ENCODE results near the gene MEN1. TPM values are rescaled to one million over a fixed set of nuclear protein-coding genes. Genes with fewer than 3 reads are reported as not detected.

The MEN1 gene
- total RNA-seq, 1 experiment from 2014 or later = 61.6 TPM

GRCh38 chr11:64801561-64802369, 8.6 kb downstream of the MEN1 start:
- H3K9me2 ChIP-seq (ENCODE audit: insufficient read depth) = no peaks in the 10 kb centered on the region
- no peaks in the 10 kb centered on the region; the same call in 1 of the 2 replicates for H3K36me3 ChIP-seq (ENCODE audit: low read depth)
- DNase-seq = no peak
- no peak overlapping the region for H3K4me3 ChIP-seq
- no peak for TF ChIP-seq CTCF (conservative IDR thresholded peaks at IDR 0.05)
- TF ChIP-seq EZH2 (IDR thresholded peaks at IDR 0.05; ENCODE audit: low read depth) = no peak
- H3F3A ChIP-seq (ENCODE audit: insufficient read depth, low read depth) = peaks cover 20% of the 10 kb centered on the region
- peak overlapping the region; percentile 66; the same call in 1 of the 2 replicates for H3K4me2 ChIP-seq
- H3K27me3 ChIP-seq (ENCODE audit: insufficient read depth, low read depth) = no peaks in the 10 kb centered on the region
- no peaks in the 10 kb centered on the region for H4K20me1 ChIP-seq (ENCODE audit: insufficient read depth)
- ChIA-PET POLR2A (ENCODE audit: unreplicated experiment) (interaction anchor here (0.6 to 0.7 kb wide), 2 partner anchors 15 to 320 kb away, joined by 3 to 6 read pairs; partner anchors contain the start of genes FAU and MRPL49), CTCF (interaction anchor here (0.6 kb wide), 2 partner anchors 10 to 459 kb away, joined by 3 read pairs; no protein-coding TSS in a partner anchor)
- H2AFZ ChIP-seq = no peak overlapping the region
- intact Hi-C loops (cut with micrococcal nuclease; ENCODE audit: unreplicated experiment) = no loop called here
- H3K9me3 ChIP-seq (ENCODE audit: insufficient read depth, low read depth) = no peaks in the 10 kb centered on the region
- peaks cover 20% of the 10 kb centered on the region for H3K4me1 ChIP-seq (replicated peaks; ENCODE audit: insufficient read depth)
- no peaks in the 10 kb centered on the region for H3K79me2 ChIP-seq (ENCODE audit: low read depth)
- no TSS peak for BruUV-seq (replicated peaks)
- no peak overlapping the region for H3K27ac ChIP-seq

- peaks cover 20% of the 10 kb centered on the region for H3K4me1 ChIP-seq (replicated peaks; ENCODE audit: insufficient read depth)
- H3K4me3 ChIP-seq = no peak overlapping the region
- H3K9me2 ChIP-seq (ENCODE audit: insufficient read depth) = no peaks in the 10 kb centered on the region
- BruUV-seq (replicated peaks) = no TSS peak
- no peaks in the 10 kb centered on the region for H3K9me3 ChIP-seq (ENCODE audit: insufficient read depth, low read depth)
- no peaks in the 10 kb centered on the region for H4K20me1 ChIP-seq (ENCODE audit: insufficient read depth)
- no peaks in the 10 kb centered on the region for H3K79me2 ChIP-seq (ENCODE audit: low read depth)
- H2AFZ ChIP-seq = no peak overlapping the region
- H3K36me3 ChIP-seq (ENCODE audit: low read depth) = no peaks in the 10 kb centered on the region; the same call in 1 of the 2 replicates
- H3K27ac ChIP-seq = no peak overlapping the region
- POLR2A ChIA-PET (ENCODE audit: unreplicated experiment) = no interaction called here
- TF ChIP-seq EZH2 (IDR thresholded peaks at IDR 0.05; ENCODE audit: low read depth) = no peak
- no peak for TF ChIP-seq CTCF (conservative IDR thresholded peaks at IDR 0.05)
- DNase-seq = no peak
- H3K27me3 ChIP-seq (ENCODE audit: insufficient read depth, low read depth) = no peaks in the 10 kb centered on the region
- intact Hi-C loops (cut with micrococcal nuclease; ENCODE audit: unreplicated experiment) = no loop called here
- no peak overlapping the region for H3K4me2 ChIP-seq
- CTCF ChIA-PET = interaction anchor here (0.6 kb wide), 1 partner anchor 123 kb away, joined by 4 read pairs; the partner anchor contains the start of gene PPP2R5B
- H3F3A ChIP-seq (ENCODE audit: insufficient read depth, low read depth) = peaks cover 20% of the 10 kb centered on the region
Observed at GRCh38 chr11:64801158-64801464, 9.2 kb downstream of the MEN1 start.

GRCh38 chr11:64800303-64801157, 9.8 kb downstream of the MEN1 start:
- Histone ChIP-seq H3K36me3 (ENCODE audit: low read depth) (no peaks in the 10 kb centered on the region; the same call in 1 of the 2 replicates), H2AFZ (no peak overlapping the region), H3K4me3 (no peak overlapping the region), H3K27ac (no peak overlapping the region), H3K9me3 (ENCODE audit: insufficient read depth, low read depth) (no peaks in the 10 kb centered on the region), H4K20me1 (ENCODE audit: insufficient read depth) (no peaks in the 10 kb centered on the region), H3K4me2 (no peak overlapping the region), H3K9me2 (ENCODE audit: insufficient read depth) (no peaks in the 10 kb centered on the region), H3F3A (ENCODE audit: insufficient read depth, low read depth) (peaks cover 20% of the 10 kb centered on the region), H3K79me2 (ENCODE audit: low read depth) (no peaks in the 10 kb centered on the region), H3K4me1 (replicated peaks; ENCODE audit: insufficient read depth) (peaks cover 20% of the 10 kb centered on the region), H3K27me3 (ENCODE audit: insufficient read depth, low read depth) (no peaks in the 10 kb centered on the region)
- no TSS peak for BruUV-seq (replicated peaks)
- no peak for DNase-seq
- intact Hi-C loops (cut with micrococcal nuclease; ENCODE audit: unreplicated experiment) = no loop called here
- ChIA-PET POLR2A (ENCODE audit: unreplicated experiment) (no interaction called here), CTCF (interaction anchor here (0.6 kb wide), 1 partner anchor 124 kb away, joined by 4 read pairs; the partner anchor contains the start of gene PPP2R5B)
- TF ChIP-seq EZH2 (IDR thresholded peaks at IDR 0.05; ENCODE audit: low read depth) = no peak
- no peak for TF ChIP-seq CTCF (conservative IDR thresholded peaks at IDR 0.05)
